Memory B cell (primary cell): ENCODE measurements around the gene PLEKHM1.

Experiments
- ATAC-seq: fragments of 150-1000 bp; cut with Tn5 transposase; 2 replicates; pipeline ENCODE4 v1.10.0; 2021; ENCODE audit warnings: low read depth, mild to moderate bottlenecking, moderate library complexity
- DNase-seq, 2 donors: peaks; one replicate each; pipeline ENCODE4 v3.0.0; 2022; ENCODE audit warnings: low spot score in 2 of 2
- H3K27ac Mint-ChIP-seq: one replicate; pipeline ENCODE4 v1.8.0; 2022; ENCODE audit warnings: mild to moderate bottlenecking, moderate library complexity, mixed read lengths
- H3K27me3 Mint-ChIP-seq: one replicate; pipeline ENCODE4 v1.8.0; 2022; ENCODE audit warnings: mixed read lengths
- H3K36me3 Mint-ChIP-seq: one replicate; pipeline ENCODE4 v1.8.0; 2022; ENCODE audit warnings: mild to moderate bottlenecking, mixed read lengths
- H3K4me1 Mint-ChIP-seq: one replicate; pipeline ENCODE4 v1.8.0; 2022; ENCODE audit warnings: mixed read lengths
- H3K4me3 Mint-ChIP-seq: one replicate; pipeline ENCODE4 v1.8.0; 2022; ENCODE audit warnings: mild to moderate bottlenecking, moderate library complexity, mixed read lengths
- H3K9me3 Mint-ChIP-seq: one replicate; pipeline ENCODE4 v1.8.0; 2022; ENCODE audit warnings: mixed read lengths

Gene PLEKHM1

GRCh38 chr17:45414990-45415881 is 75.3 kb downstream of the PLEKHM1 start:
- peaks cover 1% of the 10 kb centered on the region for H3K36me3 Mint-ChIP-seq
- peak overlapping the region; percentile 45 for H3K4me3 Mint-ChIP-seq
- no peaks in the 10 kb centered on the region for H3K27me3 Mint-ChIP-seq
- H3K27ac Mint-ChIP-seq, result peak overlapping the region; percentile 54
- H3K4me1 Mint-ChIP-seq, result peaks cover 33% of the 10 kb centered on the region
- no peak for DNase-seq
- no peaks in the 10 kb centered on the region for H3K9me3 Mint-ChIP-seq
- no peak for ATAC-seq

GRCh38 chr17:45413498-45413923 is 77.0 kb downstream of the PLEKHM1 start:
- Mint-ChIP-seq H3K36me3 (peaks cover 3% of the 10 kb centered on the region), H3K27me3 (no peaks in the 10 kb centered on the region), H3K9me3 (no peaks in the 10 kb centered on the region), H3K4me3 (peak overlapping the region; percentile 29), H3K4me1 (peaks cover 43% of the 10 kb centered on the region), H3K27ac (peak overlapping the region; percentile 58)
- peak; percentile 79 for ATAC-seq
- DNase-seq, result peak in 1 of 2 donors; percentile 46

- ATAC-seq, result no peak
- no peak for DNase-seq
- Mint-ChIP-seq H3K4me3 (peak overlapping the region; percentile 99), H3K4me1 (peaks cover 56% of the 10 kb centered on the region), H3K9me3 (no peaks in the 10 kb centered on the region), H3K36me3 (peaks cover 4% of the 10 kb centered on the region), H3K27me3 (no peaks in the 10 kb centered on the region), H3K27ac (peak overlapping the region; percentile 72)
These were observed 79.0 kb downstream of the PLEKHM1 start for GRCh38 chr17:45411348-45412105.

- H3K27me3 Mint-ChIP-seq, result no peaks in the 10 kb centered on the region
- peaks cover 53% of the 10 kb centered on the region for H3K4me1 Mint-ChIP-seq
- H3K4me3 Mint-ChIP-seq, result peak overlapping the region; percentile 99
- DNase-seq (peak in 1 of 2 donors; percentile 42), ATAC-seq (peak; percentile 70)
- H3K36me3 Mint-ChIP-seq, result peaks cover 4% of the 10 kb centered on the region
- peak overlapping the region; percentile 72 for H3K27ac Mint-ChIP-seq
- H3K9me3 Mint-ChIP-seq, result no peaks in the 10 kb centered on the region
These were observed 80.1 kb downstream of the PLEKHM1 start for GRCh38 chr17:45410144-45411091.

- DNase-seq (no peak), ATAC-seq (no peak)
- H3K4me3 Mint-ChIP-seq, result peak overlapping the region; percentile 99
- peaks cover 47% of the 10 kb centered on the region for H3K4me1 Mint-ChIP-seq
- peak overlapping the region; percentile 72 for H3K27ac Mint-ChIP-seq
- H3K27me3 Mint-ChIP-seq, result no peaks in the 10 kb centered on the region
- H3K36me3 Mint-ChIP-seq, result peaks cover 3% of the 10 kb centered on the region
- no peaks in the 10 kb centered on the region for H3K9me3 Mint-ChIP-seq
These were observed 80.9 kb downstream of the PLEKHM1 start for GRCh38 chr17:45409659-45410076.

GRCh38 chr17:45408611-45409421 is 81.7 kb downstream of the PLEKHM1 start:
- peaks cover 47% of the 10 kb centered on the region for H3K4me1 Mint-ChIP-seq
- H3K27ac Mint-ChIP-seq, result peak overlapping the region; percentile 72
- DNase-seq, result no peak
- H3K4me3 Mint-ChIP-seq, result peak overlapping the region; percentile 99
- H3K9me3 Mint-ChIP-seq, result no peaks in the 10 kb centered on the region
- peaks cover 7% of the 10 kb centered on the region for H3K36me3 Mint-ChIP-seq
- no peaks in the 10 kb centered on the region for H3K27me3 Mint-ChIP-seq
- ATAC-seq, result no peak

- DNase-seq, result no peak
- no peaks in the 10 kb centered on the region for H3K9me3 Mint-ChIP-seq
These were observed 84.4 kb downstream of the PLEKHM1 start for GRCh38 chr17:45406107-45406506.

GRCh38 chr17:45405250-45406086 is 85.1 kb downstream of the PLEKHM1 start:
- Mint-ChIP-seq H3K36me3 (peaks cover 21% of the 10 kb centered on the region), H3K4me3 (no peak overlapping the region), H3K27me3 (no peaks in the 10 kb centered on the region), H3K27ac (peak overlapping the region; percentile 72), H3K4me1 (peaks cover 32% of the 10 kb centered on the region), H3K9me3 (no peaks in the 10 kb centered on the region)
- no peak for DNase-seq
- ATAC-seq, result no peak

More at GRCh38 chr17:45406107-45406506, 84.4 kb downstream of the PLEKHM1 start:
- peak overlapping the region; percentile 51 for H3K4me3 Mint-ChIP-seq
- peaks cover 21% of the 10 kb centered on the region for H3K36me3 Mint-ChIP-seq
- peaks cover 36% of the 10 kb centered on the region for H3K4me1 Mint-ChIP-seq
- no peak for ATAC-seq
- no peaks in the 10 kb centered on the region for H3K27me3 Mint-ChIP-seq
- H3K27ac Mint-ChIP-seq, result peak overlapping the region; percentile 72

- no peaks in the 10 kb centered on the region for H3K27me3 Mint-ChIP-seq
- H3K36me3 Mint-ChIP-seq, result peaks cover 24% of the 10 kb centered on the region
- H3K27ac Mint-ChIP-seq, result no peak overlapping the region
- no peaks in the 10 kb centered on the region for H3K9me3 Mint-ChIP-seq
- no peak for DNase-seq
- no peak for ATAC-seq
- peaks cover 28% of the 10 kb centered on the region for H3K4me1 Mint-ChIP-seq
- H3K4me3 Mint-ChIP-seq, result no peak overlapping the region
These were observed 85.7 kb downstream of the PLEKHM1 start for GRCh38 chr17:45404870-45405249.

- Mint-ChIP-seq H3K36me3 (peaks cover 26% of the 10 kb centered on the region), H3K27me3 (no peaks in the 10 kb centered on the region), H3K4me1 (peaks cover 24% of the 10 kb centered on the region), H3K9me3 (no peaks in the 10 kb centered on the region), H3K4me3 (no peak overlapping the region), H3K27ac (no peak overlapping the region)
- no peak for ATAC-seq
- DNase-seq, result no peak
These were observed 86.5 kb downstream of the PLEKHM1 start for GRCh38 chr17:45403906-45404490.

- DNase-seq (no peak), ATAC-seq (no peak)
- H3K27ac Mint-ChIP-seq, result peak overlapping the region; percentile 50
- no peaks in the 10 kb centered on the region for H3K9me3 Mint-ChIP-seq
- H3K4me1 Mint-ChIP-seq, result peaks cover 13% of the 10 kb centered on the region
- no peak overlapping the region for H3K4me3 Mint-ChIP-seq
- peaks cover 26% of the 10 kb centered on the region for H3K36me3 Mint-ChIP-seq
- H3K27me3 Mint-ChIP-seq, result no peaks in the 10 kb centered on the region
These were observed 87.6 kb downstream of the PLEKHM1 start for GRCh38 chr17:45402916-45403315.

- no peak overlapping the region for H3K4me3 Mint-ChIP-seq
- peaks cover 33% of the 10 kb centered on the region for H3K36me3 Mint-ChIP-seq
- H3K27me3 Mint-ChIP-seq, result no peaks in the 10 kb centered on the region
- DNase-seq, result no peak
- H3K27ac Mint-ChIP-seq, result peak overlapping the region; percentile 31
- ATAC-seq, result no peak
- no peaks in the 10 kb centered on the region for H3K9me3 Mint-ChIP-seq
- H3K4me1 Mint-ChIP-seq, result peaks cover 6% of the 10 kb centered on the region
These were observed 91.7 kb downstream of the PLEKHM1 start for GRCh38 chr17:45398800-45399199.
